Panc1 (cell line): Measurements from ENCODE around the gene LITAF. TPM values are rescaled to one million over a fixed set of nuclear protein-coding genes. Genes with fewer than 3 reads are reported as not detected.

Experiments
- ATAC-seq: fragments of 200-7000 bp; cut with Tn5 transposase; 2 replicates; pipeline ENCODE4 v1.9.1; 2020; ENCODE audit warnings: mild to moderate bottlenecking, moderate library complexity
- BruUV-seq: library from RNA; stranded (reverse); fragments of 400-500 nt; replicated peaks from 2 replicates; lab custom pipeline; 2021; lab: Mats Ljungman, UMichigan
- CTCF ChIA-PET: fragments of 300-600 bp; sonication (Branson Sonifier 250); formaldehyde crosslinking; loops from one replicate; lab custom pipeline; 2022; ENCODE audit warnings: antibody characterized with exemption; lab: Charles Lee
- POLR2A ChIA-PET: fragments of 300-600 bp; sonication (Branson Sonifier 250); formaldehyde crosslinking; loops from one replicate; lab custom pipeline; 2022; ENCODE audit warnings: antibody characterized with exemption; lab: Charles Lee
- DNase-seq: peaks from one replicate; pipeline ENCODE4 v3.0.0-alpha.2; 2010; ENCODE audit warnings: low read depth, low spot score
- H3K27ac ChIP-seq: 2 replicates; pipeline ENCODE4 v1.5.1; 2011; ENCODE audit warnings: mild to moderate bottlenecking, low read length, inconsistent platforms
- H3K27me3 ChIP-seq: fragments of 200-500 bp; sonication (Bioruptor generic); 2 replicates; pipeline ENCODE4 v1.6.0; 2014; ENCODE audit warnings: low read length, inconsistent platforms; ENCODE audit not compliant: control insufficient read depth, insufficient read depth
- H3K36me3 ChIP-seq: fragments of 200-500 bp; sonication (Bioruptor generic); 2 replicates; pipeline ENCODE4 v1.5.1; 2014; ENCODE audit warnings: inconsistent platforms, mild to moderate bottlenecking, low read length, moderate library complexity; ENCODE audit not compliant: control insufficient read depth, insufficient read depth
- H3K4me1 ChIP-seq: 2 replicates; pipeline ENCODE4 v1.5.1; 2011; ENCODE audit warnings: inconsistent platforms, mild to moderate bottlenecking, low read length, moderate library complexity; ENCODE audit not compliant: control insufficient read depth, insufficient read depth
- H3K4me3 ChIP-seq, 2 experiments: 2 replicates each; pipeline ENCODE4 v1.5.1; 2011 to 2012; ENCODE audit warnings: low read depth in 2 of 2, low read length in 2 of 2, mild to moderate bottlenecking in 2 of 2, inconsistent platforms in 1 of 2, moderate library complexity in 1 of 2
- H3K9me3 ChIP-seq: fragments of 200-500 bp; sonication (Bioruptor generic); 2 replicates; pipeline ENCODE4 v1.5.1; 2014; ENCODE audit warnings: low read depth, mild to moderate bottlenecking, inconsistent platforms, low read length, moderate library complexity; ENCODE audit not compliant: control insufficient read depth, insufficient read depth
- CTCF ChIP-seq: fragments of 450-650 bp; IDR thresholded peaks from 2 replicates; pipeline ENCODE4 v1.5.1; 2017; ENCODE audit warnings: mild to moderate bottlenecking
- POLR2AphosphoS5 ChIP-seq: IDR thresholded peaks from 2 replicates; pipeline ENCODE4 v1.6.1; 2012; ENCODE audit warnings: mild to moderate bottlenecking, low read depth, low read length, moderate library complexity
- REST ChIP-seq, 2 experiments: IDR thresholded peaks; 2 replicates each; pipeline ENCODE4 v1.6.1; 2011 to 2012; ENCODE audit warnings: low read depth in 2 of 2, control low read depth in 1 of 2, low read length in 1 of 2, mild to moderate bottlenecking in 1 of 2, moderate library complexity in 1 of 2; ENCODE audit not compliant: insufficient read depth in 1 of 2
- SIN3A ChIP-seq: IDR thresholded peaks from 2 replicates; pipeline ENCODE4 v1.6.1; 2012; ENCODE audit warnings: low read depth, mild to moderate bottlenecking, low read length, moderate library complexity, borderline replicate concordance; ENCODE audit not compliant: insufficient read depth
- TCF7L2 ChIP-seq: IDR thresholded peaks from 2 replicates; pipeline ENCODE4 v1.6.1; 2011; ENCODE audit warnings: mild to moderate bottlenecking, low read depth, low read length, inconsistent platforms
- in situ Hi-C: cut with HindIII; loops from 2 replicates; pipeline ENCODE4 v1.10.0; 2016; ENCODE audit warnings: low sequenced_read_pairs, low pct_unique_long_range_greater_than_20kb
- intact Hi-C: fragments of 100-400 bp; cut with micrococcal nuclease; formaldehyde crosslinking; loops from one replicate; pipeline ENCODE4 v1.10.0; 2022; ENCODE audit not compliant: unreplicated experiment
- total RNA-seq: library from RNA; stranded (reverse); gene quantifications from one replicate; pipeline ENCODE4 v1.2.1, GENCODE V29; 2021; ENCODE audit not compliant: unreplicated experiment

Gene LITAF
- total RNA-seq, 1 experiment from 2014 or later = 85.2 TPM

GRCh38 chr16:11599579-11599978, 12.9 kb upstream of the LITAF start:
- Histone ChIP-seq H3K36me3 (no peaks in the 10 kb centered on the region), H3K27me3 (no peaks in the 10 kb centered on the region), H3K27ac (no peak overlapping the region), H3K4me1 (peaks cover 10% of the 10 kb centered on the region), H3K4me3 (no peak overlapping the region), H3K9me3 (no peaks in the 10 kb centered on the region)
- ChIA-PET CTCF (no interaction called here), POLR2A (no interaction called here)
- in situ Hi-C loops = no loop called here
- TF ChIP-seq TCF7L2 = no peak
- no peak for TF ChIP-seq POLR2AphosphoS5
- TF ChIP-seq REST (IDR thresholded peaks at IDR 0.05; ENCODE audit: insufficient read depth in 1 of 2, low read depth in 2 of 2, low read length in 1 of 2) = no peak
- TF ChIP-seq CTCF = no peak
- no peak for TF ChIP-seq SIN3A
- ATAC-seq (no peak), DNase-seq (no peak)
- intact Hi-C loops = no loop called here
- no TSS peak for BruUV-seq

- TF ChIP-seq SIN3A (no peak), REST (IDR thresholded peaks at IDR 0.05; ENCODE audit: insufficient read depth in 1 of 2, low read depth in 2 of 2, low read length in 1 of 2) (no peak), POLR2AphosphoS5 (no peak), TCF7L2 (no peak), CTCF (no peak)
- ATAC-seq (peak; percentile 80), DNase-seq (no peak)
- Histone ChIP-seq H3K4me3 (no peak overlapping the region), H3K9me3 (no peaks in the 10 kb centered on the region), H3K36me3 (no peaks in the 10 kb centered on the region), H3K4me1 (peaks cover 10% of the 10 kb centered on the region), H3K27ac (peak overlapping the region; percentile 7; the same call in 1 of the 2 replicates), H3K27me3 (no peaks in the 10 kb centered on the region)
- CTCF ChIA-PET = no interaction called here
- POLR2A ChIA-PET = no interaction called here
- in situ Hi-C loops (no loop called here), intact Hi-C loops (no loop called here)
- BruUV-seq = no TSS peak
Observed at GRCh38 chr16:11597235-11598095, 10.7 kb upstream of the LITAF start.
